Measurements from ENCODE around the gene ARSG. TPM values are rescaled to one million over a fixed set of nuclear protein-coding genes. Genes with fewer than 3 reads are reported as not detected.
A peak's percentile ranks its signal among the peaks of the same experiment; 100 is the strongest.

ARSG gene
- total and polyA plus RNA-seq, 2 of the 13 experiments (the other 11 are each of a cell fraction or from before 2014, with no cell fraction given): 3.7 to 15.2 TPM

DNA sequence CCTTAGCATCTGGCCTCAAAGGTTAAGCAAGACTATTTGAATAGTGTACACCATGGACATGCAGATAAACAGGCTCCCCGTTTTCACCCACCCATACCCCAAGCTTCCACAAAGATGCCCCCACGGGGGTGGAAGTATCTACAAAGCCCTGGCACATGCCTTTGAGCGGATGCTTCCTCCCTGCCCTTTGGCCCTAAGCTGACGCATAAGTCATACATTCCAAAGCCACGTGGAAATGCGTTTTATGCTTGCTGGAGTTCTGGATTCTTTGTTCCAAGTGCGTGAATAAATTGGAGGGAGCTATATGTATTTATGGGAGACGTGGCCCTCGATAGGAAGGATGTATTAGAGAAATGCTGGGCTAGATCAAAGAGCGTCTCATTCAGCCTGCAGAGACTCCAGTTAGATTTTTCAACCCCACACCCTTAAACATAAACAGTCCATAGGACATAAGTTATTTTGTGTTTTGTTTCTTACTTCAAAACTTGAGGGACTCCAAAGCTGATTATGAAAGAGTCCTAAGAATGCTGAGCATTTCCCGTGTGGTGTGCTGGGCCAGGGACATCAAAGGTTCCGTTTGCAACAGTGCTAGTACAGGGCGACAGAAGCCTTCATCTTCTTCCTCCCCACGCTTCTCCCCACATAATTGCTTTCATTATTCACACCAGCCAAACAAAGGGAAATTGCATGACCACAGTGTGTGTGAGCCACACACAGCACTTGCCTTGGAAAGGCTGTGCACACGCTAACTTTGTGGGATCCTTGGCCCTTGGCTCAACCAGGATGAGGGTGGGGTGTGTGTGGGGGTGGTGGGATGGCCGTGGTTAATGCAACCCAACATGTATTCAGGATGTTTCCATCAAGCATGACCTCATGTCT is 92.4 kb downstream of the ARSG start (continued):
- no peak for TF ChIP-seq PCBP2 (optimal IDR thresholded peaks at IDR 0.05; ENCODE audit: low read depth, low read length, poor library complexity, severe bottlenecking)
- TF ChIP-seq GFI1 (CRISPR knock-in tag; IDR thresholded peaks at IDR 0.05; ENCODE audit: borderline replicate concordance): no peak
- TF ChIP-seq PHF5A (CRISPR knock-in tag; IDR thresholded peaks at IDR 0.05; ENCODE audit: low read depth, unreplicated experiment): no peak
- peak; percentile 74; the same call in 1 of the 2 replicates for TF ChIP-seq ZNF615 (CRISPR knock-in tag; IDR thresholded peaks at IDR 0.05; ENCODE audit: borderline replicate concordance)
- peak; percentile 38; the same call in 1 of the 2 replicates for TF ChIP-seq ESRRA (CRISPR knock-in tag; IDR thresholded peaks at IDR 0.05; ENCODE audit: low read depth)
- no peak for TF ChIP-seq MAF1 (CRISPR knock-in tag; IDR thresholded peaks at IDR 0.05; ENCODE audit: borderline replicate concordance)
- 0 out of 2 replicates have a peak, but pooled peaks have one; percentile 18 for TF ChIP-seq FOXK2 (IDR thresholded peaks at IDR 0.05)
- TF ChIP-seq ZNF44 (CRISPR knock-in tag; IDR thresholded peaks at IDR 0.05): peak; percentile 27; the same call in 1 of the 2 replicates
- TF ChIP-seq, protein P1, sequence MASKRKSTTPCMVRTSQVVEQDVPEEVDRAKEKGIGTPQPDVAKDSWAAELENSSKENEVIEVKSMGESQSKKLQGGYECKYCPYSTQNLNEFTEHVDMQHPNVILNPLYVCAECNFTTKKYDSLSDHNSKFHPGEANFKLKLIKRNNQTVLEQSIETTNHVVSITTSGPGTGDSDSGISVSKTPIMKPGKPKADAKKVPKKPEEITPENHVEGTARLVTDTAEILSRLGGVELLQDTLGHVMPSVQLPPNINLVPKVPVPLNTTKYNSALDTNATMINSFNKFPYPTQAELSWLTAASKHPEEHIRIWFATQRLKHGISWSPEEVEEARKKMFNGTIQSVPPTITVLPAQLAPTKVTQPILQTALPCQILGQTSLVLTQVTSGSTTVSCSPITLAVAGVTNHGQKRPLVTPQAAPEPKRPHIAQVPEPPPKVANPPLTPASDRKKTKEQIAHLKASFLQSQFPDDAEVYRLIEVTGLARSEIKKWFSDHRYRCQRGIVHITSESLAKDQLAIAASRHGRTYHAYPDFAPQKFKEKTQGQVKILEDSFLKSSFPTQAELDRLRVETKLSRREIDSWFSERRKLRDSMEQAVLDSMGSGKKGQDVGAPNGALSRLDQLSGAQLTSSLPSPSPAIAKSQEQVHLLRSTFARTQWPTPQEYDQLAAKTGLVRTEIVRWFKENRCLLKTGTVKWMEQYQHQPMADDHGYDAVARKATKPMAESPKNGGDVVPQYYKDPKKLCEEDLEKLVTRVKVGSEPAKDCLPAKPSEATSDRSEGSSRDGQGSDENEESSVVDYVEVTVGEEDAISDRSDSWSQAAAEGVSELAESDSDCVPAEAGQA (IDR thresholded peaks at IDR 0.05; ENCODE audit: low read depth): peak; percentile 64; the same call in 1 of the 2 replicates
- TF ChIP-seq, protein P1 (CRISPR knock-in tag; IDR thresholded peaks at IDR 0.05; ENCODE audit: borderline replicate concordance): 0 out of 2 replicates have a peak, but pooled peaks have one; percentile 23
- TF ChIP-seq, protein P2, sequence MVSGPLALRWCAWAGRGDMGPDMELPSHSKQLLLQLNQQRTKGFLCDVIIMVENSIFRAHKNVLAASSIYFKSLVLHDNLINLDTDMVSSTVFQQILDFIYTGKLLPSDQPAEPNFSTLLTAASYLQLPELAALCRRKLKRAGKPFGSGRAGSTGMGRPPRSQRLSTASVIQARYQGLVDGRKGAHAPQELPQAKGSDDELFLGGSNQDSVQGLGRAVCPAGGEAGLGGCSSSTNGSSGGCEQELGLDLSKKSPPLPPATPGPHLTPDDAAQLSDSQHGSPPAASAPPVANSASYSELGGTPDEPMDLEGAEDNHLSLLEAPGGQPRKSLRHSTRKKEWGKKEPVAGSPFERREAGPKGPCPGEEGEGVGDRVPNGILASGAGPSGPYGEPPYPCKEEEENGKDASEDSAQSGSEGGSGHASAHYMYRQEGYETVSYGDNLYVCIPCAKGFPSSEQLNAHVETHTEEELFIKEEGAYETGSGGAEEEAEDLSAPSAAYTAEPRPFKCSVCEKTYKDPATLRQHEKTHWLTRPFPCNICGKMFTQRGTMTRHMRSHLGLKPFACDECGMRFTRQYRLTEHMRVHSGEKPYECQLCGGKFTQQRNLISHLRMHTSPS (CRISPR knock-in tag; IDR thresholded peaks at IDR 0.05; ENCODE audit: low read depth): peak; percentile 93
- 0 out of 2 replicates have a peak, but pooled peaks have one; percentile 73 for TF ChIP-seq KLF15 (CRISPR knock-in tag; IDR thresholded peaks at IDR 0.05; ENCODE audit: borderline replicate concordance)
- TF ChIP-seq ZNF720 (CRISPR knock-in tag; IDR thresholded peaks at IDR 0.05): no peak
- peak; percentile 66; the same call in 1 of the 2 replicates for TF ChIP-seq GABPB1 (CRISPR knock-in tag; IDR thresholded peaks at IDR 0.05)
- peak; percentile 64 for TF ChIP-seq THAP11 (CRISPR knock-in tag; IDR thresholded peaks at IDR 0.05)
- peak; percentile 75 for TF ChIP-seq MEF2D (CRISPR knock-in tag; IDR thresholded peaks at IDR 0.05)
- TF ChIP-seq DDIT3 (CRISPR knock-in tag; IDR thresholded peaks at IDR 0.05): no peak
- peak; percentile 26 for TF ChIP-seq STAG1 (CRISPR knock-in tag; IDR thresholded peaks at IDR 0.05)
- no peak for TF ChIP-seq ZFYVE20 (CRISPR knock-in tag; IDR thresholded peaks at IDR 0.05; ENCODE audit: borderline replicate concordance, low read depth)
- TF ChIP-seq GATAD1 (CRISPR knock-in tag; IDR thresholded peaks at IDR 0.05): peak; percentile 66; the same call in 1 of the 2 replicates
- no peak for TF ChIP-seq LCORL (IDR thresholded peaks at IDR 0.05)
- peak; percentile 85 for TF ChIP-seq LCORL (CRISPR knock-in tag; IDR thresholded peaks at IDR 0.05)
